ENCODE data around the gene KITLG. TPM values are rescaled to one million over a fixed set of nuclear protein-coding genes. Genes with fewer than 3 reads are reported as not detected.
"Not testable (repeated sequence)": the region's sequence is repeated elsewhere in the genome, so short reads cannot be mapped to it uniquely, and the experiment has no call there.

KITLG gene
- total and polyA plus RNA-seq, 2 experiments from 2014 or later, result 1.1 TPM

DNA sequence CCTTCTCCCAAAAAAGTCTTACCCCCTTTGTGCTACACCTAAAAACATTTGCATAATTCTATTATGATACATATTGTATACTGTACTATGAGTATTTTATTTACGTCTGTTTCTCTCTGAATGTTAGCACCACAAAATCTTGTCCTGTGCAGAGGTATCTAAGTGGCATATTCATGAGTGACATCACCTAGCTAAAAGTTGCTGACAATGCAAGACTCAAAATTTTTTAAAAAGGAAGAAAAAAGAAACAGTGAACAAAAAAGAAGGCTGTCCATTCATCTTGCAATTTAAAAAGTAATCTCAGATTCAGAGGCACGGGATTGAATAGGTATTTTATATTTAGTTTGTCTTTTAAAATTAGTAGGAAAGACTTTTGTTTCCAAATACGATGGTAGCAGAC is 69.4 kb downstream of the KITLG start:
- Histone ChIP-seq H3K9me3 (ENCODE audit: low read depth) (no peaks in the 10 kb centered on the region), H3K4me1 (ENCODE audit: low read depth) (no peaks in the 10 kb centered on the region), H3K4me3 (no peak overlapping the region), H3K27me3 (no peaks in the 10 kb centered on the region), H3K27ac (no peak overlapping the region), H3K36me3 (no peaks in the 10 kb centered on the region)
- DNase-seq (ENCODE audit: low read depth in 1 of 2, low spot score in 1 of 2), result no peak
- no peak for TF ChIP-seq CTCF (IDR thresholded peaks at IDR 0.05; ENCODE audit: low read depth, low read length)

GRCh38 chr12:88509851-88510250 is 70.4 kb downstream of the KITLG start:
- TF ChIP-seq CTCF (IDR thresholded peaks at IDR 0.05; ENCODE audit: low read depth, low read length), result no peak
- DNase-seq (ENCODE audit: low read depth in 1 of 2, low spot score in 1 of 2), result no peak
- no peak overlapping the region for H3K27ac ChIP-seq
- H3K4me1 ChIP-seq (ENCODE audit: low read depth), result no peaks in the 10 kb centered on the region
- no peaks in the 10 kb centered on the region for H3K36me3 ChIP-seq
- H3K9me3 ChIP-seq (ENCODE audit: low read depth), result no peaks in the 10 kb centered on the region
- no peak overlapping the region for H3K4me3 ChIP-seq
- no peaks in the 10 kb centered on the region for H3K27me3 ChIP-seq

- no peaks in the 10 kb centered on the region for H3K4me1 ChIP-seq (ENCODE audit: low read depth)
- DNase-seq (ENCODE audit: low read depth in 1 of 2, low spot score in 1 of 2), result no peak
- no peak overlapping the region for H3K27ac ChIP-seq
- H3K36me3 ChIP-seq, result no peaks in the 10 kb centered on the region
- H3K4me3 ChIP-seq, result no peak overlapping the region
- no peaks in the 10 kb centered on the region for H3K9me3 ChIP-seq (ENCODE audit: low read depth)
- no peak for TF ChIP-seq CTCF (IDR thresholded peaks at IDR 0.05; ENCODE audit: low read depth, low read length)
- H3K27me3 ChIP-seq, result no peaks in the 10 kb centered on the region
Observed at GRCh38 chr12:88509347-88509746, 70.9 kb downstream of the KITLG start.

DNA sequence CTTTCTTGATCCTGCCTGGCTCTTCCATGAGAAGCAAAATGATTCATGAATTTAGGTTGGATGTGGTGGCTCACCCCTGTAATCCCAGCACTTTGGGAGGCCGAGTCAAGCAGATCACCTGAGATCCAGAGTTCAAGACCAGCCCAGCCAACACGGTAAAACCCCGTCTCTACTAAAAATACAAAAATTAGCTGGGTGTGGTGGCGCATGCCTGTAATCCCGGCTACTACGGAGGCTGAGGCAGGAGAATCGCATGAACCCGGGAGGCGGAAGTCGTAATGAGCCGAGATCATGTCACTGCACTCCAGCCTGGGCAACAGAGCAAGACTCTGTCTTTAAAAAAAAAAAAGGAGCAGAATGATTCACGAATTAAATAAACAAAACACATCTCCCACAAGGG is 72.4 kb downstream of the KITLG start:
- H3K36me3 ChIP-seq; H3K27me3 ChIP-seq; H3K9me3 ChIP-seq (ENCODE audit: low read depth): not testable (repeated sequence)

GRCh38 chr12:88507270-88507669 is 73.0 kb downstream of the KITLG start:
- no peaks in the 10 kb centered on the region for H3K4me1 ChIP-seq (ENCODE audit: low read depth)
- DNase-seq (ENCODE audit: low read depth in 1 of 2, low spot score in 1 of 2), result no peak
- no peaks in the 10 kb centered on the region for H3K27me3 ChIP-seq
- H3K9me3 ChIP-seq (ENCODE audit: low read depth), result no peaks in the 10 kb centered on the region
- TF ChIP-seq CTCF (IDR thresholded peaks at IDR 0.05; ENCODE audit: low read depth, low read length), result no peak
- H3K4me3 ChIP-seq, result no peak overlapping the region
- H3K27ac ChIP-seq, result no peak overlapping the region
- no peaks in the 10 kb centered on the region for H3K36me3 ChIP-seq

More for the DNA sequence above, 72.4 kb downstream of the KITLG start:
- H3K27ac ChIP-seq; H3K4me3 ChIP-seq; H3K4me1 ChIP-seq (ENCODE audit: low read depth); DNase-seq (ENCODE audit: low read depth in 1 of 2, low spot score in 1 of 2): not testable (repeated sequence)

DNA sequence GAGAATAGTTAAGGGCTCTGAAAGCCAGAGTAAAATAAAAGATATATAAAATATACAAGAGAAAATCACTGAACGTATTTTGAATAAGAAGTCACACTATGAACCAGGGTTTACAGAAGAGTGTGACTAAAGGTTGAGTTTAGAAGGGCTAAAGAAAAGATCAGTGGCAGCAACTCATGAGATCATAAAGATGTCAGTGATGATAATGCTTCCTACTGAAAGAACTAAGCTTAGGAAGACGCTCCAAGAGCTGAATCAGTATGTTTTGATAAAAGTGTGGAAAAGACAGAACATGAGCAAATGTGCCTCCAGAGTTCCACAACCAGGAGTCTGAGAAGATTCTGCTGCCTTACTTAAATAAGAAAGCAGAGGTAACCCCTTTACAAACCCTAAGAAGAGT is 74.6 kb downstream of the KITLG start:
- Histone ChIP-seq H3K4me1 (ENCODE audit: low read depth) (no peaks in the 10 kb centered on the region), H3K27ac (no peak overlapping the region), H3K9me3 (ENCODE audit: low read depth) (no peaks in the 10 kb centered on the region), H3K27me3 (no peaks in the 10 kb centered on the region), H3K36me3 (no peaks in the 10 kb centered on the region), H3K4me3 (no peak overlapping the region)
- no peak for DNase-seq (ENCODE audit: low read depth in 1 of 2, low spot score in 1 of 2)
- TF ChIP-seq CTCF (IDR thresholded peaks at IDR 0.05; ENCODE audit: low read depth, low read length), result no peak
